HFFc6 (cell line): ENCODE measurements around the gene TKFC. TPM values are rescaled to one million over a fixed set of nuclear protein-coding genes. Genes with fewer than 3 reads are reported as not detected.

Experiments used
- DNase-seq: peaks from one replicate; pipeline ENCODE4 v3.0.0-alpha.2; 2018
- H3K27ac Mint-ChIP-seq: 2 replicates; pipeline ENCODE4 v1.8.0; 2020; ENCODE audit warnings: mild to moderate bottlenecking, mixed read lengths
- H3K27me3 Mint-ChIP-seq: 2 replicates; pipeline ENCODE4 v1.8.0; 2021; ENCODE audit warnings: mild to moderate bottlenecking, moderate library complexity, mixed read lengths; ENCODE audit not compliant: insufficient read depth
- H3K36me3 Mint-ChIP-seq: 2 replicates; pipeline ENCODE4 v1.8.0; 2021; ENCODE audit warnings: low read depth, mixed read lengths
- H3K4me1 Mint-ChIP-seq: 2 replicates; pipeline ENCODE4 v1.8.0; 2020; ENCODE audit warnings: low read depth, mixed read lengths
- H3K4me3 Mint-ChIP-seq: 2 replicates; pipeline ENCODE4 v1.8.0; 2020; ENCODE audit warnings: mild to moderate bottlenecking, moderate library complexity, mixed read lengths
- H3K9me3 Mint-ChIP-seq: 2 replicates; pipeline ENCODE4 v1.8.0; 2020; ENCODE audit warnings: mild to moderate bottlenecking, mixed read lengths
- total RNA-seq, 6 experiments: library from RNA; stranded (reverse); fragmentation: NEBNext Ultra II Directional; extraction: Animal tissue kit (Norgen Biotek cat#: 25700); gene quantifications; 2 replicates in 1 of 6; 3 replicates in 5 of 6; pipeline ENCODE4 v1.2.3, GENCODE V29; 2021
- TF ChIP-seq, protein P1 (sequence below): fragments of 200-600 bp; sonication (generic); IDR thresholded peaks from 2 replicates; pipeline ENCODE4 v1.5.0; 2021; ENCODE audit warnings: antibody characterized with exemption, mild to moderate bottlenecking

Gene TKFC
- total RNA-seq, 6 experiments from 2014 or later = 27.3 to 43.0 (median 31.8) TPM

DNA sequence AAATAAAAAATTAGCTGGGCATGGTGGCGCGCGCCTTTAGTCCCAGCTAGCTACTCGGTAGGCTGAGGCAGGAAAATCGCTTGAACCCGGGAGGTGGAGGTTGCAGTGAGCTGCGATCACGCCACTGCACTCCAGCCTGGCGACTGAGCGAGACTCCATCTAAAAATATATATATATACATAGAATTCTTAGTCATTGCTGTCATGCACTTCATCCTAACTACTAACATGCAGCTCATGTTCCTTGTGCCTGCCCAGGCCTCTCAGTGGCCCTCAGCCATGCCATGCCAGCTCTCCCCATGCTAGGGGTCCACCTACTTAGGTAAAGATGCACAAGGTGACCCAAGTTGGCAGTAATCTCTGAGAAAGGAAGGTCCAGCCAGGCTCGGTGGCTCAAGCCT is 25.5 kb downstream of the TKFC start:
- no peaks in the 10 kb centered on the region; the same call in 1 of the 2 replicates for H3K9me3 Mint-ChIP-seq

DNA sequence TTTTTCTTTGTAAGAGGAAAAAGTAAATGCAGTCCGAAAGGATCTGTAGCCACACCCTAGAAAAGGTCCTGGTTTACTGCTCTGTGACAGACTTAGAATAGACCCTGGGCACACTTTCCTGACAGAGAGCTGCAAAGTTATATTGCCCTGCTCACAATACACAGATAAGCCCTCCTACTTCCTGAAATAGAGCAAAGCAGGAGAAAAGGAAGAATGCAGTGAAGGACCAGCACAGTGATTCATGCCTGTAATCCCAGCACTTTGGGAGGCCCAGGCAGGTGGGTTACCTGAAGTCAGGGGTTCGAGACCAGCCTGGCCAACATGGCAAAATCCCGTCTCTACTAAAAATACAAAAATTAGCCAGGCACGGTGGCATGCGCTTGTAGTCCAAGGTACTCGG is 26.5 kb downstream of the TKFC start:
- peaks cover 37% of the 10 kb centered on the region for H3K4me1 Mint-ChIP-seq
- no peak for DNase-seq
- no peaks in the 10 kb centered on the region for H3K27me3 Mint-ChIP-seq
- TF ChIP-seq, protein P1, sequence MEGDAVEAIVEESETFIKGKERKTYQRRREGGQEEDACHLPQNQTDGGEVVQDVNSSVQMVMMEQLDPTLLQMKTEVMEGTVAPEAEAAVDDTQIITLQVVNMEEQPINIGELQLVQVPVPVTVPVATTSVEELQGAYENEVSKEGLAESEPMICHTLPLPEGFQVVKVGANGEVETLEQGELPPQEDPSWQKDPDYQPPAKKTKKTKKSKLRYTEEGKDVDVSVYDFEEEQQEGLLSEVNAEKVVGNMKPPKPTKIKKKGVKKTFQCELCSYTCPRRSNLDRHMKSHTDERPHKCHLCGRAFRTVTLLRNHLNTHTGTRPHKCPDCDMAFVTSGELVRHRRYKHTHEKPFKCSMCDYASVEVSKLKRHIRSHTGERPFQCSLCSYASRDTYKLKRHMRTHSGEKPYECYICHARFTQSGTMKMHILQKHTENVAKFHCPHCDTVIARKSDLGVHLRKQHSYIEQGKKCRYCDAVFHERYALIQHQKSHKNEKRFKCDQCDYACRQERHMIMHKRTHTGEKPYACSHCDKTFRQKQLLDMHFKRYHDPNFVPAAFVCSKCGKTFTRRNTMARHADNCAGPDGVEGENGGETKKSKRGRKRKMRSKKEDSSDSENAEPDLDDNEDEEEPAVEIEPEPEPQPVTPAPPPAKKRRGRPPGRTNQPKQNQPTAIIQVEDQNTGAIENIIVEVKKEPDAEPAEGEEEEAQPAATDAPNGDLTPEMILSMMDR = no peak
- peaks cover 18% of the 10 kb centered on the region for H3K36me3 Mint-ChIP-seq
- peak overlapping the region; percentile 42; the same call in 1 of the 2 replicates for H3K4me3 Mint-ChIP-seq
- no peak overlapping the region for H3K27ac Mint-ChIP-seq
- no peaks in the 10 kb centered on the region; the same call in 1 of the 2 replicates for H3K9me3 Mint-ChIP-seq

More for the DNA sequence above, 25.5 kb downstream of the TKFC start:
- H3K4me1 Mint-ChIP-seq = peaks cover 30% of the 10 kb centered on the region
- H3K27me3 Mint-ChIP-seq = no peaks in the 10 kb centered on the region
- no peak overlapping the region for H3K4me3 Mint-ChIP-seq
- peaks cover 15% of the 10 kb centered on the region for H3K36me3 Mint-ChIP-seq
- TF ChIP-seq, protein P1 = no peak
- DNase-seq = no peak
- H3K27ac Mint-ChIP-seq = no peak overlapping the region

DNA sequence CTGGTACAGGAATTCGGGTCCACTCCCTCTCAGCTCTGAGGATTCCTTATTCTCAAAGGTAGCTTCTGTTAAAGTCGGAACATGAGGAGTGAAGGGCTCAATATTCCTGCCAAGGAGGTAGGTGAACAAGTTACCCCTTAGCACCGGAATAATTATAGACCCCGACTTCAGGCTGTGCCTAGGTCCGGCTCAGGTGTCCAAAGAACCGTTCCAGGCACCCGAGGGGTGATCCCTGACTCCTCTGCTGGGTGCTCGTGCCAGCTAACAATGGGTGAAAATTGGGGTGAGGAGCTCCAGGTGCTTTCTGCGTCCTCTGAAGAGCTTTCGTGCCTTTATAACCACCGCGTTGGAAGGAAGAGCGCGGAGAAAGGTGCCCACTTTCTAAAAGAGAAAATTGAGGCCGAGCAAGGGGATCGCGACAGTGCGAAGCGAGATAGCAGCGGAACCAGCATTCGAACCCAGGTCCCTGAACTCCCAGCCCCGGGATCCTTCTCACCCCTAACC is 28.3 kb downstream of the TKFC start:
- no peaks in the 10 kb centered on the region for H3K27me3 Mint-ChIP-seq
- no peaks in the 10 kb centered on the region; the same call in 1 of the 2 replicates for H3K9me3 Mint-ChIP-seq
- DNase-seq = no peak
- H3K4me1 Mint-ChIP-seq = peaks cover 45% of the 10 kb centered on the region
- H3K36me3 Mint-ChIP-seq = peaks cover 18% of the 10 kb centered on the region
- peak overlapping the region; percentile 97 for H3K27ac Mint-ChIP-seq
- H3K4me3 Mint-ChIP-seq = peak overlapping the region; percentile 99
- TF ChIP-seq, protein P1 = no peak

DNA sequence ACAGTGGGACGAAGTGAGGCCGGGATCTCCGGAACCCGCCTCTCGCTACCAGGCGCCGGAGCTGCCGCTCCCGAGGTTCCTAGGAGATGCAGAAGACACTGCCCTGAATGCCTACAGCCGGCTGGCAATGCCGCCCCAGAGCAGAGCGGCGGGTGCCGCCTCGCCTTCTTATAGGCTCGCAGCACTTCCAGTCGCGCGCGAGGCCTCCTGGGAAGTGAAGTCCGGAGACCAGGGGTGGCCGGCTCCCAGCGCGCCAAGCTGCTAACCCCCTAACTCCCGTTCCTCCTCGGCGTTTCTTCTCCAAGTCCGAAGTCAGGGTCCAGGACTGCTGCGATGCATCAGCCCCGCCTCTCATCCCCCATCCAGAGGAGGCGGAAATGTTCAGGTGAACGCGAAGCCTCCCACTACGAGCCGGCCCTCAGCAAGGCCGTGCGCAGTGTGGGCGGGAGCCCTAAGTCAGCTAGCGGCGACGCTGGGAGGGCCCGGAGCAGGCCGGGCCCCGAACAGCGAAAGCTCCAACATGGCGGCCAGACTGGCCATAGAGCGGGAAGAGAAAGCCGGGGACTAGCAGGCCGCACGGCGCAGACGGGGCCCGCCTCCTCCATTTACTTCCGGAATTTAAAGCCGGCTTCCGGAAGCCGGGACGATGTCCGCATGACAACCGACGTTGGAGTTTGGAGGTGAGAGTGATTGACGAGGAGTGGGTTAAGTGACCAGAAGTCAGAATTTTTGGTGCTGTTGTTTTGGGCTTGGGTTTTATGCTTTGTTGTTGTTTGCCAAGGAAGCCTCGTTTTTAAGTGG is 28.9 kb downstream of the TKFC start, which contains the start of the genes CYB561A3 and TMEM138:
CYB561A3 (minus strand) TSS at position 142 of the 801 bp plus-strand sequence. CDS start 5,169 bp downstream, outside the sequence.
TMEM138 (plus strand) TSS at position 634 of the 801 bp plus-strand sequence. CDS start 2,017 bp downstream, outside the sequence.
- Mint-ChIP-seq H3K36me3 (peaks cover 18% of the 10 kb centered on the region), H3K4me1 (peaks cover 50% of the 10 kb centered on the region), H3K9me3 (no peaks in the 10 kb centered on the region; the same call in 1 of the 2 replicates), H3K27ac (peak within 1 kb of the TSS; percentile 97), H3K4me3 (peak within 1 kb of the TSS; percentile 99), H3K27me3 (no peaks in the 10 kb centered on the region)
- peak; percentile 91 for DNase-seq
- TF ChIP-seq, protein P1 = no peak

DNA sequence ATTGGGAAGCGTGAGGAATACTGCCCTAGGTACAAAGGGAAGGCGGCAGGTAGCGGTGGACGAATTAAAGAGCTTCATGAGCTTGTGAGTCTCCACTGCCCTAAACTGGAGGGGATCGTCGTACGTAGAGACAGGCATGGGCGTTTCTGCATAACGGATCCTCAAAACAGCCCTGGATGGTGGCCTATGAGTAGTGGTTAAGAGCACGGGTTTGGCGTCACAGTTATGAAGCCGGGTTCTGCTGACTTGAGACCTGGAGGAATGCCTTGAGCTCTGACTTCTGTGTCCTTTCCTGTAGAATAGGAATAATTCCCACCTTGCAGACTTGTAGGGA is 29.5 kb downstream of the TKFC start:
- peak; percentile 37 for DNase-seq
- TF ChIP-seq, protein P1 = no peak
- Mint-ChIP-seq H3K27me3 (no peaks in the 10 kb centered on the region), H3K27ac (peak overlapping the region; percentile 97), H3K9me3 (no peaks in the 10 kb centered on the region; the same call in 1 of the 2 replicates), H3K4me3 (peak overlapping the region; percentile 99), H3K4me1 (peaks cover 50% of the 10 kb centered on the region), H3K36me3 (peaks cover 18% of the 10 kb centered on the region)
